Activated T-helper 1 cell treated with anti-CD3 and anti-CD28 coated beads, Interleukin-2, amount 50 U/mL, for 16 hours (primary cell): ENCODE data around the gene MACF1.

Experiments
- DNase-seq, 2 donors: peaks; one replicate each; pipeline ENCODE4 v3.0.0-alpha.2; 2020; ENCODE audit warnings: low read depth in 1 of 2, low spot score in 1 of 2

The MACF1 gene

GRCh38 chr1:39529901-39530535, 325.5 kb downstream of the MACF1 start:
- no peak for DNase-seq

- no peak for DNase-seq
Measured at GRCh38 chr1:39531526-39531925, 327.0 kb downstream of the MACF1 start.

- DNase-seq = no peak
Measured at GRCh38 chr1:39533442-39533841, 328.9 kb downstream of the MACF1 start.
